Muscle of leg (tissue), 11 donors: ENCODE results near the gene PTGR1. TPM values are rescaled to one million over a fixed set of nuclear protein-coding genes. Genes with fewer than 3 reads are reported as not detected.

Experiments used
- DNase-seq: peaks from one replicate; pipeline ENCODE4 v3.0.0; 2013
- H3K27ac ChIP-seq: one replicate; pipeline ENCODE4 v1.5.1; 2013; ENCODE audit warnings: mild to moderate bottlenecking, low read length, control low read depth
- H3K27me3 ChIP-seq: one replicate; pipeline ENCODE4 v1.6.1; 2013; ENCODE audit warnings: low read length; ENCODE audit not compliant: control insufficient read depth, insufficient read depth
- H3K36me3 ChIP-seq: one replicate; pipeline ENCODE4 v1.6.1; 2013; ENCODE audit warnings: low read length; ENCODE audit not compliant: control insufficient read depth, insufficient read depth
- H3K4me1 ChIP-seq: one replicate; pipeline ENCODE4 v1.6.1; 2013; ENCODE audit warnings: low read length; ENCODE audit not compliant: control insufficient read depth, insufficient read depth
- H3K4me3 ChIP-seq: one replicate; pipeline ENCODE4 v1.5.1; 2013; ENCODE audit warnings: low read length, control low read depth
- H3K9me3 ChIP-seq: replicated peaks from 2 replicates; pipeline ENCODE4 v1.6.1; 2013; ENCODE audit warnings: low read depth, low read length; ENCODE audit not compliant: control insufficient read depth
- WGBS: methylation state at CpG from one replicate; pipeline ENCODE4 v1.1.5; 2013; ENCODE audit warnings: missing lambda C conversion rate; ENCODE audit not compliant: insufficient coverage; 5-methylcytosine and 5-hydroxymethylcytosine counted together
- polyA plus RNA-seq, 8 donors: library from polyadenylated mRNA; unstranded; fragments of 120-200 nt; gene quantifications; one replicate each; pipeline versions ENCODE4 v1.2.1 to v1.2.3, GENCODE V29; 2013; ENCODE audit warnings: inconsistent platforms in 1 of 8, low replicate concordance in 1 of 8; ENCODE audit not compliant: insufficient read length in 8 of 8, insufficient read depth in 1 of 8
- total RNA-seq: library from RNA; stranded (reverse); fragments of 120-200 nt; gene quantifications from one replicate; pipeline ENCODE4 v1.2.4, GENCODE V29; 2013

Gene PTGR1
- total and polyA plus RNA-seq, 9 donors = 25.3 to 57.7 (median 46.0) TPM

GRCh38 chr9:111524731-111525055 is 74.8 kb downstream of the PTGR1 start:
- peaks cover 4% of the 10 kb centered on the region for H3K36me3 ChIP-seq
- no peak overlapping the region for H3K27ac ChIP-seq
- H3K27me3 ChIP-seq = peaks cover 7% of the 10 kb centered on the region
- DNase-seq = no peak
- H3K4me1 ChIP-seq = peaks cover 7% of the 10 kb centered on the region
- H3K9me3 ChIP-seq = no peaks in the 10 kb centered on the region
- 0% methylated on average over 5 of the region's 7 CpGs for WGBS
- H3K4me3 ChIP-seq = peak overlapping the region; percentile 72

DNA sequence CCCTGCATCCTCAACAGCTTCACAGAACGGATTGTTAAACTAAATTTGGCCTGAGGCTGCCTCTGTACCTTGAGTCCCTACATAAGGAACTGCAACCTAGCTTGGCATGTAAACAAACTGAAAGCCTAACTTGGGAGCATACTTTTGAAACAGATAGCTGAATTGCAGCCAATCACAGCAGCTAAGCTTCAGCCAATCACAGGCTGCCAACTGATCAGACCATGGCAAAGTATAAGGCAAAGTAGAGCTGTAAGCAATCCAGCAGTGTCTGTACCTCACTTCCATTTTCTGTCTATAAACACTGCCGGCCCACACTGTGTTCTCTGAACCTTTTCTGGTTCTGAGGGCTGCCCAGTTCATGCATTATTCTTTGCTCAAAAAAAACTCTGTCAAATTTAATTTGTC is 83.4 kb downstream of the PTGR1 start:
- Histone ChIP-seq H3K27me3 (no peaks in the 10 kb centered on the region), H3K4me1 (no peaks in the 10 kb centered on the region), H3K4me3 (no peak overlapping the region), H3K9me3 (no peaks in the 10 kb centered on the region), H3K27ac (no peak overlapping the region), H3K36me3 (no peaks in the 10 kb centered on the region)
- 61% methylated on average over 2 of the region's 2 CpGs for WGBS
- DNase-seq = no peak

- no peak for DNase-seq
- no peak overlapping the region for H3K4me3 ChIP-seq
Measured at GRCh38 chr9:111514967-111515366, 84.5 kb downstream of the PTGR1 start.

More at GRCh38 chr9:111514967-111515366, 84.5 kb downstream of the PTGR1 start:
- Histone ChIP-seq H3K27ac (no peak overlapping the region), H3K27me3 (no peaks in the 10 kb centered on the region), H3K9me3 (no peaks in the 10 kb centered on the region), H3K4me1 (no peaks in the 10 kb centered on the region), H3K36me3 (no peaks in the 10 kb centered on the region)

Other genes with a start within 250 kb of the PTGR1 start
- gene ECPAS, start 115.3 kb downstream of the PTGR1 start, total RNA-seq = 89.0 TPM
- 100 to 1,000 TPM in 6 of 8 donors, 10 to 100 TPM in 2; 89.7 to 138 (median 118) TPM for gene ECPAS, start 115.3 kb downstream of the PTGR1 start, polyA plus RNA-seq
- 3.1 TPM for gene ZNF483, start 74.5 kb downstream of the PTGR1 start, total RNA-seq
- 1 to 10 TPM in 2 of 8 donors, under 1 TPM in 6; 0.47 to 1.4 (median 0.81) TPM for gene ZNF483, start 74.5 kb downstream of the PTGR1 start, polyA plus RNA-seq
- 6.9 TPM for gene DNAJC25, start 31.7 kb upstream of the PTGR1 start, total RNA-seq
- gene DNAJC25, start 31.7 kb upstream of the PTGR1 start, polyA plus RNA-seq = 10 to 100 TPM in 1 of 8 donors, 1 to 10 TPM in 7; 7.3 to 10.1 (median 8.4) TPM
- gene GNG10, start 62.0 kb upstream of the PTGR1 start, total RNA-seq = 27.4 TPM
- gene GNG10, start 62.0 kb upstream of the PTGR1 start, polyA plus RNA-seq = 10 to 100 TPM; 43.5 to 60.6 (median 50.9) TPM
- not detected for gene SHOC1, start 195.3 kb upstream of the PTGR1 start, total RNA-seq
- under 1 TPM; 0.04 to 0.23 (median 0.07) TPM for gene SHOC1, start 195.3 kb upstream of the PTGR1 start, polyA plus RNA-seq